KMS-11 (cell line): ENCODE results near the gene AKAP13.

Experiments
- H2AFZ ChIP-seq: fragments of 200-600 bp; sonication (generic); 2 replicates; pipeline ENCODE4 v1.6.1; 2016; ENCODE audit warnings: antibody characterized with exemption, mixed run types, low read depth
- H3K27ac ChIP-seq: fragments of 200-600 bp; sonication (generic); 2 replicates; pipeline ENCODE4 v1.6.1; 2016; ENCODE audit warnings: mild to moderate bottlenecking, mixed run types
- H3K27me3 ChIP-seq: fragments of 200-600 bp; sonication (generic); 2 replicates; pipeline ENCODE4 v1.6.1; 2017; ENCODE audit warnings: mild to moderate bottlenecking, low read depth, mixed run types, moderate library complexity; ENCODE audit not compliant: insufficient read depth
- H3K36me3 ChIP-seq: fragments of 200-600 bp; sonication (generic); 2 replicates; pipeline ENCODE4 v1.6.1; 2017; ENCODE audit warnings: mild to moderate bottlenecking, mixed run types; ENCODE audit not compliant: insufficient read depth
- H3K4me1 ChIP-seq: fragments of 200-600 bp; sonication (generic); 2 replicates; pipeline ENCODE4 v1.6.1; 2016; ENCODE audit warnings: mild to moderate bottlenecking, low read depth, mixed run types; ENCODE audit not compliant: poor library complexity, severe bottlenecking
- H3K4me2 ChIP-seq: fragments of 200-600 bp; sonication (generic); 2 replicates; pipeline ENCODE4 v1.7.0; 2016; ENCODE audit warnings: mild to moderate bottlenecking, mixed run types
- H3K4me3 ChIP-seq: fragments of 200-600 bp; sonication (generic); IDR thresholded peaks from 2 replicates; pipeline ENCODE4 v1.6.1; 2017; ENCODE audit warnings: low read depth, low read length, mixed read lengths; ENCODE audit not compliant: insufficient read depth
- H3K79me2 ChIP-seq: fragments of 200-600 bp; sonication (generic); 2 replicates; pipeline ENCODE4 v1.6.1; 2016; ENCODE audit warnings: low read depth, mixed run types; ENCODE audit not compliant: insufficient read depth
- H3K9ac ChIP-seq: fragments of 200-600 bp; sonication (generic); 2 replicates; pipeline ENCODE4 v1.6.1; 2016; ENCODE audit warnings: mild to moderate bottlenecking, mixed run types
- H4K20me1 ChIP-seq: fragments of 200-600 bp; sonication (generic); 2 replicates; pipeline ENCODE4 v1.6.1; 2016; ENCODE audit warnings: mild to moderate bottlenecking, mixed run types; ENCODE audit not compliant: insufficient read depth
- CTCF ChIP-seq: fragments of 200-600 bp; sonication (generic); conservative IDR thresholded peaks from 2 replicates; pipeline ENCODE4 v1.6.1; 2017; ENCODE audit warnings: low read depth, mild to moderate bottlenecking, antibody characterized with exemption, low read length, moderate library complexity, mixed read lengths

The AKAP13 gene

GRCh38 chr15:85768595-85769168 lies 388.3 kb downstream of the AKAP13 start:
- Histone ChIP-seq H3K4me1 (no peaks in the 10 kb centered on the region), H3K9ac (no peak overlapping the region), H3K4me3 (no peak overlapping the region), H3K27ac (no peak overlapping the region), H4K20me1 (no peaks in the 10 kb centered on the region), H3K27me3 (no peaks in the 10 kb centered on the region), H2AFZ (no peak overlapping the region), H3K36me3 (no peaks in the 10 kb centered on the region), H3K4me2 (no peak overlapping the region), H3K79me2 (no peaks in the 10 kb centered on the region)
- no peak for TF ChIP-seq CTCF

GRCh38 chr15:85769182-85769900 lies 388.9 kb downstream of the AKAP13 start:
- H3K27ac ChIP-seq, result no peak overlapping the region
- no peak overlapping the region for H3K4me3 ChIP-seq
- H4K20me1 ChIP-seq, result no peaks in the 10 kb centered on the region
- no peaks in the 10 kb centered on the region for H3K27me3 ChIP-seq
- no peak for TF ChIP-seq CTCF
- no peaks in the 10 kb centered on the region for H3K4me1 ChIP-seq
- no peaks in the 10 kb centered on the region for H3K36me3 ChIP-seq
- no peak overlapping the region for H3K9ac ChIP-seq
- H3K79me2 ChIP-seq, result no peaks in the 10 kb centered on the region
- H3K4me2 ChIP-seq, result no peak overlapping the region
- no peak overlapping the region for H2AFZ ChIP-seq

- Histone ChIP-seq H2AFZ (no peak overlapping the region), H3K27me3 (no peaks in the 10 kb centered on the region), H3K36me3 (no peaks in the 10 kb centered on the region), H4K20me1 (no peaks in the 10 kb centered on the region), H3K79me2 (no peaks in the 10 kb centered on the region), H3K4me2 (no peak overlapping the region), H3K4me3 (no peak overlapping the region), H3K27ac (no peak overlapping the region), H3K9ac (no peak overlapping the region), H3K4me1 (no peaks in the 10 kb centered on the region)
- TF ChIP-seq CTCF, result no peak
Observed at GRCh38 chr15:85770096-85771041, 390.0 kb downstream of the AKAP13 start.

- H3K36me3 ChIP-seq, result no peaks in the 10 kb centered on the region
- no peaks in the 10 kb centered on the region for H3K4me1 ChIP-seq
- H3K9ac ChIP-seq, result no peak overlapping the region
- H3K4me3 ChIP-seq, result no peak overlapping the region
- no peaks in the 10 kb centered on the region for H3K79me2 ChIP-seq
- TF ChIP-seq CTCF, result no peak
- H3K4me2 ChIP-seq, result no peak overlapping the region
- no peaks in the 10 kb centered on the region for H4K20me1 ChIP-seq
- no peak overlapping the region for H3K27ac ChIP-seq
- H3K27me3 ChIP-seq, result no peaks in the 10 kb centered on the region
- H2AFZ ChIP-seq, result no peak overlapping the region
Observed at GRCh38 chr15:85771271-85771670, 390.9 kb downstream of the AKAP13 start.
